ENCODE results near the gene SLC25A21. TPM values are rescaled to one million over a fixed set of nuclear protein-coding genes. Genes with fewer than 3 reads are reported as not detected.

Gene SLC25A21
- total and polyA plus RNA-seq, 2 experiments from 2014 or later: 10.6 to 12.1 TPM

GRCh38 chr14:37129047-37129446 is 43.4 kb downstream of the SLC25A21 start (continued):
- TF ChIP-seq CTCF (conservative IDR thresholded peaks at IDR 0.05; ENCODE audit: low read depth in 2 of 2): no peak

- no peaks in the 10 kb centered on the region for H3K9me3 Mint-ChIP-seq
- Histone ChIP-seq H3K27me3 (ENCODE audit: insufficient read depth) (no peaks in the 10 kb centered on the region), H3K4me2 (no peak overlapping the region), H3K9me2 (ENCODE audit: insufficient read depth) (no peaks in the 10 kb centered on the region), H3K4me3 (no peak overlapping the region), H2AFZ (no peak overlapping the region), H3K27ac (ENCODE audit: low read depth) (no peak overlapping the region), H3F3A (replicated peaks; ENCODE audit: low read depth) (no peaks in the 10 kb centered on the region), H3K4me1 (ENCODE audit: insufficient read depth) (no peaks in the 10 kb centered on the region), H3K36me3 (ENCODE audit: insufficient read depth) (no peaks in the 10 kb centered on the region), H3K79me2 (replicated peaks; ENCODE audit: insufficient read depth) (no peaks in the 10 kb centered on the region), H4K20me1 (replicated peaks; ENCODE audit: insufficient read depth) (no peaks in the 10 kb centered on the region)
- no peak for TF ChIP-seq REST (IDR thresholded peaks at IDR 0.05; ENCODE audit: unreplicated experiment)
- TF ChIP-seq ZNF331 (CRISPR knock-in tag; IDR thresholded peaks at IDR 0.05; ENCODE audit: low read depth): no peak
- peak; percentile 41 to 62 for TF ChIP-seq CTCF (conservative IDR thresholded peaks at IDR 0.05; ENCODE audit: low read depth in 2 of 2)
- peaks cover 1% of the 10 kb centered on the region for H3K27me3 Mint-ChIP-seq (ENCODE audit: insufficient read depth, low read depth, poor library complexity)
- H3K27ac Mint-ChIP-seq: no peak overlapping the region
- no peak overlapping the region for H3K4me3 Mint-ChIP-seq
- ATAC-seq: peak; percentile 91
- peaks cover under 1% of the 10 kb centered on the region; the same call in 1 of the 3 replicates for H3K36me3 Mint-ChIP-seq (ENCODE audit: low read depth)
- DNase-seq (ENCODE audit: low spot score): peak; percentile 69
- H3K4me1 Mint-ChIP-seq: no peaks in the 10 kb centered on the region
Observed at GRCh38 chr14:37124614-37125013, 47.8 kb downstream of the SLC25A21 start.

All from GM23338 (cell line).